Ovary (tissue), 9 donors: ENCODE results near the gene STK32C. TPM values are rescaled to one million over a fixed set of nuclear protein-coding genes. Genes with fewer than 3 reads are reported as not detected.

ENCODE experiments used
- DNase-seq, 5 donors: peaks; one replicate each; pipeline ENCODE4 v3.0.0-alpha.2; 2019 to 2020
- H3K27ac ChIP-seq, 2 donors: fragments of 200-600 bp; one replicate each; pipeline versions ENCODE4 v1.5.1 to v1.8.0; 2019 to 2022
- H3K27me3 ChIP-seq: fragments of 200-600 bp; one replicate; pipeline ENCODE4 v1.8.0; 2022
- H3K36me3 ChIP-seq: fragments of 200-600 bp; sonication (generic); one replicate; pipeline ENCODE4 v1.5.1; 2019
- H3K4me1 ChIP-seq: one replicate; pipeline ENCODE4 v1.8.1; 2013; ENCODE audit warnings: mild to moderate bottlenecking, moderate library complexity; ENCODE audit not compliant: insufficient read depth
- H3K4me3 ChIP-seq: fragments of 200-600 bp; sonication (generic); one replicate; pipeline ENCODE4 v1.5.1; 2017
- H3K9me3 ChIP-seq, 2 donors: fragments of 200-600 bp in 1 of 2; sonication (generic) in 1 of 2; one replicate each; pipeline versions ENCODE4 v1.5.1 to v1.8.1; 2013 to 2019; ENCODE audit warnings: mild to moderate bottlenecking in 1 of 2, moderate library complexity in 1 of 2
- EP300 ChIP-seq: sonication (generic); formaldehyde crosslinking; IDR thresholded peaks from one replicate; pipeline ENCODE4 v1.6.1; 2017; ENCODE audit warnings: antibody characterized with exemption
- POLR2A ChIP-seq: fragments of 450-650 bp; IDR thresholded peaks from one replicate; pipeline ENCODE4 v1.6.1; 2017; ENCODE audit warnings: antibody characterized with exemption, mild to moderate bottlenecking, moderate library complexity
- WGBS, 3 donors: extraction: QIAGEN DNeasy Blood & Tissue Kit in 1 of 3; methylation state at CpG; one replicate each; pipeline versions ENCODE4 v1.1.5 to v1.1.7; 2013 to 2017; 5-methylcytosine and 5-hydroxymethylcytosine counted together
- intact Hi-C, 4 donors: fragments of 100-400 bp; cut with DNase I; formaldehyde crosslinking; loops; one replicate each; pipeline versions ENCODE4 v1.11.0 to v1.15.1; 2022 to 2023
- polyA plus RNA-seq, 2 donors: library from polyadenylated mRNA; stranded (reverse); fragments of 200-250 nt in 1 of 2; fragments of 350-450 nt in 1 of 2; fragmentation: Illumina TruSeq in 1 of 2; extraction: RNeasy Lipid Tissue Mini Kit (QIAGEN cat#74804) in 1 of 2; gene quantifications; one replicate each; pipeline ENCODE4 v1.2.3, GENCODE V29; 2013 to 2014
- total RNA-seq, 7 donors: library from RNA; depleted of rRNA in 2 of 7; stranded (reverse); fragments of >200 nt in 2 of 7; fragmentation: NEBNext Ultra II Directional in 3 of 7; extraction: Animal tissue kit (Norgen Biotek cat#: 25700) in 3 of 7; gene quantifications; one replicate each; pipeline versions ENCODE4 v1.1.0 to v1.2.4, GENCODE V29; 2016 to 2023
- TF ChIP-seq, protein P1 (sequence below), 3 donors: fragments of 450-650 bp in 2 of 3; fragments of 200-600 bp in 1 of 3; IDR thresholded peaks; one replicate each; pipeline versions ENCODE4 v1.5.1 to v1.8.0; 2016 to 2022; ENCODE audit warnings: antibody characterized with exemption in 3 of 3, mild to moderate bottlenecking in 1 of 3
- donor health status: DM: no; HTN: no; CAD: no; lungs with moderate emphysema.
- donor health status: DM: no; HTN: no; CAD: no.
- donor health status: Bipolar disorder and iron deficiency.
- donor health status: DM: yes; HTN: yes; CAD: no.
- donor health status: DM: no; HTN: no; CAD: no.
- donor health status: DM: yes; HTN: yes; CAD: no.

The STK32C gene
- total and polyA plus RNA-seq, 9 donors: 2.6 to 13.8 (median 8.8) TPM

GRCh38 chr10:132175907-132176581 is 131.7 kb downstream of the STK32C start:
- Histone ChIP-seq H3K4me1 (no peaks in the 10 kb centered on the region), H3K36me3 (no peaks in the 10 kb centered on the region), H3K4me3 (no peak overlapping the region), H3K27ac (no peak overlapping the region), H3K27me3 (no peaks in the 10 kb centered on the region), H3K9me3 (no peaks in the 10 kb centered on the region)
- no peak for TF ChIP-seq EP300
- TF ChIP-seq, protein P1, sequence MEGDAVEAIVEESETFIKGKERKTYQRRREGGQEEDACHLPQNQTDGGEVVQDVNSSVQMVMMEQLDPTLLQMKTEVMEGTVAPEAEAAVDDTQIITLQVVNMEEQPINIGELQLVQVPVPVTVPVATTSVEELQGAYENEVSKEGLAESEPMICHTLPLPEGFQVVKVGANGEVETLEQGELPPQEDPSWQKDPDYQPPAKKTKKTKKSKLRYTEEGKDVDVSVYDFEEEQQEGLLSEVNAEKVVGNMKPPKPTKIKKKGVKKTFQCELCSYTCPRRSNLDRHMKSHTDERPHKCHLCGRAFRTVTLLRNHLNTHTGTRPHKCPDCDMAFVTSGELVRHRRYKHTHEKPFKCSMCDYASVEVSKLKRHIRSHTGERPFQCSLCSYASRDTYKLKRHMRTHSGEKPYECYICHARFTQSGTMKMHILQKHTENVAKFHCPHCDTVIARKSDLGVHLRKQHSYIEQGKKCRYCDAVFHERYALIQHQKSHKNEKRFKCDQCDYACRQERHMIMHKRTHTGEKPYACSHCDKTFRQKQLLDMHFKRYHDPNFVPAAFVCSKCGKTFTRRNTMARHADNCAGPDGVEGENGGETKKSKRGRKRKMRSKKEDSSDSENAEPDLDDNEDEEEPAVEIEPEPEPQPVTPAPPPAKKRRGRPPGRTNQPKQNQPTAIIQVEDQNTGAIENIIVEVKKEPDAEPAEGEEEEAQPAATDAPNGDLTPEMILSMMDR (IDR thresholded peaks at IDR 0.05): no peak
- no peak for TF ChIP-seq POLR2A
- 33 to 38% (median 35%) methylated on average over 16 of the region's 16 CpGs for WGBS, 3 donors
- peak in 1 of 5 donors; percentile 20 for DNase-seq
- intact Hi-C loops: no loop called here

DNA sequence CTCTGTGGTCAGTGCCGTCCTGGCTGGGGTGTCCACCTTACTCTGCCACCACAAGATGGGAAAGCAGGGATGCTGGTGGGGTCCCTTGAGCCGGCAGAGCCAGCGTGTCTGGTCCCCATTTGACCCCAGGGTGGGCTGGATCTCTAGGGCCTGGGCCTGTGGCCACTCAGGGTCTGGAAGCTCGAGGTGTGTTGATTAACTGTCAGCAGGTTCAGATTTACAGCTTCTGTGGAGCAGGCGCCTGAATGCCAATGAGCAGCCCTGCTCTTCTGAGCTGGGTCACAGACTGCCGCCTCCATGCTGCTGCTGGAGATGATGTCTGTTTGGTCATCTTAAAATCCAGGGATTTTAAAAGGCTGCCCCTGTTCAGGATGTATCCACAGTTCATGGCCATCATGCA is 132.3 kb downstream of the STK32C start:
- Histone ChIP-seq H3K27ac (no peak overlapping the region), H3K4me3 (no peak overlapping the region), H3K36me3 (no peaks in the 10 kb centered on the region), H3K9me3 (no peaks in the 10 kb centered on the region), H3K4me1 (no peaks in the 10 kb centered on the region), H3K27me3 (no peaks in the 10 kb centered on the region)
- 54 to 60% (median 59%) methylated on average over 6 of the region's 6 CpGs for WGBS, 3 donors
- DNase-seq: peak in 1 of 5 donors; percentile 12
- intact Hi-C loops: no loop called here
- TF ChIP-seq EP300 (no peak), POLR2A (no peak)
- TF ChIP-seq, protein P1 (IDR thresholded peaks at IDR 0.05): no peak

GRCh38 chr10:132174237-132174636 is 133.5 kb downstream of the STK32C start:
- H3K27me3 ChIP-seq: no peaks in the 10 kb centered on the region
- no peak overlapping the region for H3K27ac ChIP-seq

DNA sequence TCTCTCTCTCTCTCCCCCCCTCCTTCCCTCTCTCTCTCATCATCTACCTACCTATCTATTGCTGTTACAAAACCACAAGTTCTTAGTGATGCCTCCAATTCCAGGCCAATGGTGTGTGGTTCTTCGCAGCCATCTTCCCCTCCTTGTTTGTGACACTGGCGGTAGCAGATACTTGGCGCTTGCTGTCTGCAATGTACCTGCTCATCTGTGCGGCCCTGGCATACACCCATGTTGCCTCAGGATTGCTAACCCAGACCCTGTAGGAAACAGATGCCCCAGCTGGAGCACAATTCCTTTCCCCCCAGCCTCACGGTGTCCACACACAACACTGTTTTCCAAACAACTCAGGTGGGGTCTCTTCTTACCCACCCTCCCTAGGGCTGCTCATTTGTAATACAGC is 134.6 kb downstream of the STK32C start:
- no peak for TF ChIP-seq POLR2A
- TF ChIP-seq, protein P1 (IDR thresholded peaks at IDR 0.05): no peak
- TF ChIP-seq EP300: no peak
- no peaks in the 10 kb centered on the region for H3K9me3 ChIP-seq
- H3K36me3 ChIP-seq: no peaks in the 10 kb centered on the region
- 87 to 90% (median 90%) methylated on average over 5 of the region's 5 CpGs for WGBS, 3 donors
- H3K27me3 ChIP-seq: no peaks in the 10 kb centered on the region
- DNase-seq: peak in 1 of 5 donors; percentile 13
- intact Hi-C loops: no loop called here
- H3K27ac ChIP-seq: no peak overlapping the region
- no peaks in the 10 kb centered on the region for H3K4me1 ChIP-seq
- H3K4me3 ChIP-seq: no peak overlapping the region

More at GRCh38 chr10:132174237-132174636, 133.5 kb downstream of the STK32C start:
- H3K4me1 ChIP-seq: no peaks in the 10 kb centered on the region
- 90 to 93% (median 90%) methylated on average over 11 of the region's 11 CpGs for WGBS, 3 donors
- H3K36me3 ChIP-seq: no peaks in the 10 kb centered on the region
- no peak for TF ChIP-seq POLR2A
- no peak for TF ChIP-seq EP300
- TF ChIP-seq, protein P1 (IDR thresholded peaks at IDR 0.05): no peak
- no peaks in the 10 kb centered on the region for H3K9me3 ChIP-seq
- DNase-seq: peak in 1 of 5 donors; percentile 1
- H3K4me3 ChIP-seq: no peak overlapping the region
- intact Hi-C loops: no loop called here
